Measurements from ENCODE around the gene PAWR.

GRCh38 chr12:79661629-79662028, 29.1 kb downstream of the PAWR start:
- TF ChIP-seq, protein P1, sequence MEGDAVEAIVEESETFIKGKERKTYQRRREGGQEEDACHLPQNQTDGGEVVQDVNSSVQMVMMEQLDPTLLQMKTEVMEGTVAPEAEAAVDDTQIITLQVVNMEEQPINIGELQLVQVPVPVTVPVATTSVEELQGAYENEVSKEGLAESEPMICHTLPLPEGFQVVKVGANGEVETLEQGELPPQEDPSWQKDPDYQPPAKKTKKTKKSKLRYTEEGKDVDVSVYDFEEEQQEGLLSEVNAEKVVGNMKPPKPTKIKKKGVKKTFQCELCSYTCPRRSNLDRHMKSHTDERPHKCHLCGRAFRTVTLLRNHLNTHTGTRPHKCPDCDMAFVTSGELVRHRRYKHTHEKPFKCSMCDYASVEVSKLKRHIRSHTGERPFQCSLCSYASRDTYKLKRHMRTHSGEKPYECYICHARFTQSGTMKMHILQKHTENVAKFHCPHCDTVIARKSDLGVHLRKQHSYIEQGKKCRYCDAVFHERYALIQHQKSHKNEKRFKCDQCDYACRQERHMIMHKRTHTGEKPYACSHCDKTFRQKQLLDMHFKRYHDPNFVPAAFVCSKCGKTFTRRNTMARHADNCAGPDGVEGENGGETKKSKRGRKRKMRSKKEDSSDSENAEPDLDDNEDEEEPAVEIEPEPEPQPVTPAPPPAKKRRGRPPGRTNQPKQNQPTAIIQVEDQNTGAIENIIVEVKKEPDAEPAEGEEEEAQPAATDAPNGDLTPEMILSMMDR (conservative IDR thresholded peaks at IDR 0.05) = no peak
- no peak for TF ChIP-seq EZH2 (IDR thresholded peaks at IDR 0.05; ENCODE audit: low read depth)
